H9 (cell line): ENCODE results near the gene ZSWIM8. TPM values are rescaled to one million over a fixed set of nuclear protein-coding genes. Genes with fewer than 3 reads are reported as not detected.

ENCODE experiments used
- DNase-seq: peaks from one replicate; pipeline ENCODE4 v3.0.0-alpha.2; 2017
- H2AFZ ChIP-seq: one replicate; pipeline ENCODE4 v1.6.1; 2013; ENCODE audit warnings: mild to moderate bottlenecking, low read length, control low read depth, moderate library complexity
- H2AK5ac ChIP-seq: 2 replicates; pipeline ENCODE4 v1.6.1; 2013; ENCODE audit warnings: low read length, control low read depth, mixed read lengths; ENCODE audit not compliant: insufficient read length
- H2BK120ac ChIP-seq: one replicate; pipeline ENCODE4 v1.6.1; 2013; ENCODE audit warnings: low read depth, mild to moderate bottlenecking, low read length, control low read depth, inconsistent platforms; ENCODE audit not compliant: poor library complexity, severe bottlenecking
- H2BK12ac ChIP-seq: 2 replicates; pipeline ENCODE4 v1.6.1; 2013; ENCODE audit warnings: low read length, control low read depth, mixed read lengths, low read depth; ENCODE audit not compliant: insufficient read length
- H2BK15ac ChIP-seq: 2 replicates; pipeline ENCODE4 v1.6.1; 2013; ENCODE audit warnings: low read depth, low read length, control low read depth
- H2BK20ac ChIP-seq: one replicate; pipeline ENCODE4 v1.6.1; 2013; ENCODE audit warnings: low read depth, mild to moderate bottlenecking, low read length, control low read depth, inconsistent platforms; ENCODE audit not compliant: poor library complexity, severe bottlenecking
- H2BK5ac ChIP-seq: 2 replicates; pipeline ENCODE4 v1.6.1; 2013; ENCODE audit warnings: low read length, control low read depth, mixed read lengths; ENCODE audit not compliant: insufficient read length
- H3K14ac ChIP-seq: 2 replicates; pipeline ENCODE4 v1.6.1; 2013; ENCODE audit warnings: low read length, control low read depth; ENCODE audit not compliant: insufficient read depth
- H3K18ac ChIP-seq: 2 replicates; pipeline ENCODE4 v1.6.1; 2013; ENCODE audit warnings: low read depth, mild to moderate bottlenecking, mixed read lengths, low read length, control low read depth; ENCODE audit not compliant: insufficient read length
- H3K23ac ChIP-seq: 2 replicates; pipeline ENCODE4 v1.6.1; 2013; ENCODE audit warnings: low read length, control low read depth, mixed read lengths, low read depth; ENCODE audit not compliant: insufficient read length
- H3K23me2 ChIP-seq: 2 replicates; pipeline ENCODE4 v1.6.1; 2013; ENCODE audit warnings: low read depth, mild to moderate bottlenecking, mixed read lengths, low read length, control low read depth; ENCODE audit not compliant: insufficient read length, poor library complexity, severe bottlenecking
- H3K27ac ChIP-seq: 2 replicates; pipeline ENCODE4 v1.5.1; 2013; ENCODE audit warnings: low read length, control low read depth, mixed read lengths, low read depth; ENCODE audit not compliant: insufficient read length
- H3K27me3 ChIP-seq: 2 replicates; pipeline ENCODE4 v1.6.1; 2013; ENCODE audit warnings: low read length, control low read depth, inconsistent platforms; ENCODE audit not compliant: insufficient read depth
- H3K4ac ChIP-seq: 2 replicates; pipeline ENCODE4 v1.6.1; 2013; ENCODE audit warnings: low read depth, mild to moderate bottlenecking, control low read depth, inconsistent platforms, low read length, moderate library complexity
- H3K4me1 ChIP-seq: 2 replicates; pipeline ENCODE4 v1.6.1; 2013; ENCODE audit warnings: low read length, control low read depth, inconsistent platforms; ENCODE audit not compliant: insufficient read depth
- H3K4me2 ChIP-seq: 2 replicates; pipeline ENCODE4 v1.6.1; 2013; ENCODE audit warnings: low read length, control low read depth, mixed read lengths; ENCODE audit not compliant: insufficient read length, insufficient read depth
- H3K56ac ChIP-seq: 2 replicates; pipeline ENCODE4 v1.6.1; 2013; ENCODE audit warnings: low read depth, mild to moderate bottlenecking, mixed read lengths, low read length, control low read depth; ENCODE audit not compliant: insufficient read length
- H3K79me1 ChIP-seq: 2 replicates; pipeline ENCODE4 v1.6.1; 2013; ENCODE audit warnings: low read depth, mild to moderate bottlenecking, moderate library complexity, low read length, control low read depth, inconsistent platforms; ENCODE audit not compliant: insufficient read depth, poor library complexity, severe bottlenecking
- H3K79me2 ChIP-seq: 2 replicates; pipeline ENCODE4 v1.6.1; 2013; ENCODE audit warnings: low read length, control low read depth, inconsistent platforms; ENCODE audit not compliant: insufficient read depth
- H3K9ac ChIP-seq: 2 replicates; pipeline ENCODE4 v1.6.1; 2013; ENCODE audit warnings: low read length, control low read depth, mixed read lengths; ENCODE audit not compliant: insufficient read length; ENCODE audit errors: extremely low read depth
- H3K9me3 ChIP-seq: one replicate; pipeline ENCODE4 v1.6.1; 2013; ENCODE audit warnings: low read depth, low read length, inconsistent platforms; ENCODE audit not compliant: control insufficient read depth
- H3T11ph ChIP-seq: one replicate; pipeline ENCODE4 v1.6.1; 2013; ENCODE audit warnings: mild to moderate bottlenecking, low read length, control low read depth, inconsistent platforms
- H4K20me1 ChIP-seq: one replicate; pipeline ENCODE4 v1.6.1; 2013; ENCODE audit not compliant: control insufficient read depth, insufficient read length, insufficient read depth
- H4K5ac ChIP-seq: 2 replicates; pipeline ENCODE4 v1.6.1; 2013; ENCODE audit warnings: low read depth, mild to moderate bottlenecking, mixed read lengths, low read length, control low read depth; ENCODE audit not compliant: insufficient read length
- H4K8ac ChIP-seq: replicated peaks from 2 replicates; pipeline ENCODE4 v1.6.1; 2013; ENCODE audit warnings: low read length, control low read depth, mixed read lengths, low read depth; ENCODE audit not compliant: insufficient read length
- H4K91ac ChIP-seq: 2 replicates; pipeline ENCODE4 v1.6.1; 2013; ENCODE audit warnings: low read depth, mild to moderate bottlenecking, moderate library complexity, mixed read lengths, low read length, control low read depth; ENCODE audit not compliant: insufficient read length
- H3K27ac Mint-ChIP-seq, 3 experiments: 2 replicates in 2 of 3; 3 replicates in 1 of 3; pipeline ENCODE4 v1.8.0; 2020 to 2021; ENCODE audit warnings: mixed read lengths in 3 of 3, mild to moderate bottlenecking in 1 of 3, moderate library complexity in 1 of 3
- H3K27me3 Mint-ChIP-seq: 2 replicates; pipeline ENCODE4 v1.8.0; 2021; ENCODE audit warnings: low read depth, mild to moderate bottlenecking, moderate library complexity, mixed read lengths
- H3K36me3 Mint-ChIP-seq, 3 experiments: 2 replicates in 2 of 3; 3 replicates in 1 of 3; pipeline ENCODE4 v1.8.0; 2020 to 2021; ENCODE audit warnings: low read depth in 3 of 3, mixed read lengths in 3 of 3; ENCODE audit not compliant: insufficient read depth in 1 of 3
- H3K4me1 Mint-ChIP-seq, 2 experiments: 2 replicates each; pipeline ENCODE4 v1.8.0; 2020; ENCODE audit warnings: mixed read lengths in 2 of 2
- H3K4me3 Mint-ChIP-seq, 2 experiments: 2 replicates in 1 of 2; 3 replicates in 1 of 2; pipeline ENCODE4 v1.8.0; 2020 to 2021; ENCODE audit warnings: mild to moderate bottlenecking in 2 of 2, mixed read lengths in 2 of 2, moderate library complexity in 1 of 2
- H3K9me3 Mint-ChIP-seq, 2 experiments: 2 replicates in 1 of 2; 3 replicates in 1 of 2; pipeline ENCODE4 v1.8.0; 2020; ENCODE audit warnings: mild to moderate bottlenecking in 2 of 2, mixed read lengths in 2 of 2, moderate library complexity in 1 of 2
- CTCF ChIP-seq: fragments of 200-600 bp; sonication (generic); conservative IDR thresholded peaks from 3 replicates; pipeline ENCODE4 v1.8.0; 2021; ENCODE audit warnings: antibody characterized with exemption, mild to moderate bottlenecking
- WGBS: extraction: QIAGEN DNeasy Blood & Tissue Kit; methylation state at CpG from one replicate; pipeline ENCODE4 v1.1.7; 2013; ENCODE audit warnings: missing lambda C conversion rate, low lambda C conversion rate, mixed read lengths; ENCODE audit not compliant: insufficient read length; ENCODE audit errors: extremely low coverage; 5-methylcytosine and 5-hydroxymethylcytosine counted together
- total RNA-seq: library from RNA; stranded (reverse); gene quantifications from 2 replicates; pipeline ENCODE4 v1.2.1, GENCODE V29; 2021

Gene ZSWIM8
- total RNA-seq, 1 experiment from 2014 or later, result 41.0 TPM

- no peak overlapping the region for H3K4me3 Mint-ChIP-seq
- no peak overlapping the region for H3K4ac ChIP-seq
These were observed 55.1 kb downstream of the ZSWIM8 start for GRCh38 chr10:73840403-73841060.

More at GRCh38 chr10:73840403-73841060, 55.1 kb downstream of the ZSWIM8 start:
- H2BK120ac ChIP-seq, result no peak overlapping the region
- H3K27ac Mint-ChIP-seq, result peak overlapping the region; percentile 18 to 50 (median 40); a peak in 5 of 7 replicates
- H4K8ac ChIP-seq, result no peak overlapping the region
- H3K79me1 ChIP-seq, result no peaks in the 10 kb centered on the region
- no peak overlapping the region for H2AK5ac ChIP-seq
- no peak overlapping the region for H4K5ac ChIP-seq
- H2AFZ ChIP-seq, result no peak overlapping the region
- DNase-seq, result no peak
- no peaks in the 10 kb centered on the region for H3K23me2 ChIP-seq
- no peak overlapping the region for H3K9ac ChIP-seq
- H3K23ac ChIP-seq, result no peak overlapping the region
- H4K20me1 ChIP-seq, result no peaks in the 10 kb centered on the region
- H2BK5ac ChIP-seq, result no peak overlapping the region
- no peaks in the 10 kb centered on the region for H3K4me1 ChIP-seq
- no peak overlapping the region for H3K56ac ChIP-seq
- H2BK12ac ChIP-seq, result no peak overlapping the region
- H3K4me1 Mint-ChIP-seq, result peaks cover 0 to 15% of the 10 kb centered on the region in 2 experiments; a peak in 2 of 4 replicates
- no peak for TF ChIP-seq CTCF
- no peaks in the 10 kb centered on the region for H3K9me3 ChIP-seq
- peaks cover 15 to 66% (median 47%) of the 10 kb centered on the region in 3 experiments for H3K36me3 Mint-ChIP-seq
- no peaks in the 10 kb centered on the region for H3K27me3 Mint-ChIP-seq
- no peak overlapping the region for H2BK15ac ChIP-seq
- no peak overlapping the region for H3T11ph ChIP-seq
- no peak overlapping the region for H4K91ac ChIP-seq
- no peak overlapping the region for H3K18ac ChIP-seq
- H3K14ac ChIP-seq, result no peak overlapping the region
- WGBS, result no CpG with 5 or more reads among the region's 13 CpGs
- no peak overlapping the region for H2BK20ac ChIP-seq
- H3K4me2 ChIP-seq, result no peak overlapping the region
- no peak overlapping the region for H3K27ac ChIP-seq
- no peaks in the 10 kb centered on the region for H3K9me3 Mint-ChIP-seq
- H3K79me2 ChIP-seq, result no peaks in the 10 kb centered on the region
- H3K27me3 ChIP-seq, result no peaks in the 10 kb centered on the region
